ENCODE results near the gene ANKMY2.
"Not testable (repeated sequence)": the region's sequence is repeated elsewhere in the genome, so short reads cannot be mapped to it uniquely, and the experiment has no call there.

The ANKMY2 gene

DNA sequence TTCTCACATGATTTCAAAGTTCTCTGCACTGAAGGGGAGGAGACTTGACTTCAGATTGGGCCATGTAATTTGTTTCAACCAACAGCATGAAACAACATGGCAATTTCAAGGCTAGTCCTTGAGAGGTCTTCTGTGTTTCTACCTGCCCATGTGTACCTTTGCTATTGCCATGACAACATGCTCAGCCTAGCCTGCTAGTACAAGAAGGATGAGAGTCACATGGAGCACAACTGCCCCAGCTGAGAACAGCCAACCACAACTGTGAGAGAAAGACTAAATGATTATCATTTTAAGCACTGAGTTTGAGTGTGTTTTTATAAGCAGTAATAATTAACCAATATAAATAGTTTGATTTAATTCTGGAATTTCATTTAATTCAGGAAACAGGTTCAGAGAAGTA lies 41.9 kb downstream of the ANKMY2 start:
- H2BK120ac ChIP-seq (ENCODE audit: low read depth, low read length) = no peak overlapping the region
- H4K91ac ChIP-seq (ENCODE audit: low read length) = no peak overlapping the region
- H3K4ac ChIP-seq (ENCODE audit: low read depth in 1 of 2, low read length in 2 of 2) = no peak overlapping the region
- peaks cover 2% of the 10 kb centered on the region for H3K4me1 ChIP-seq (ENCODE audit: control insufficient read depth, insufficient read depth, low read depth, low read length)
- no peak overlapping the region for H2BK5ac ChIP-seq (ENCODE audit: low read depth, low read length, poor library complexity, severe bottlenecking)
- H3K36me3 ChIP-seq (ENCODE audit: control insufficient read depth in 1 of 2, insufficient read depth in 2 of 2, low read depth in 1 of 2, low read length in 2 of 2) = peaks cover 22 to 81% of the 10 kb centered on the region in 2 experiments
- no peak overlapping the region for H3K27ac ChIP-seq (ENCODE audit: low read length, poor library complexity, severe bottlenecking)
- no peak overlapping the region for H2AK5ac ChIP-seq (ENCODE audit: low read length, severe bottlenecking)
- no peaks in the 10 kb centered on the region for H3K27me3 ChIP-seq (ENCODE audit: control insufficient read depth in 1 of 2, insufficient read depth in 1 of 2, low read length in 2 of 2)
- H4K8ac ChIP-seq (ENCODE audit: low read length) = no peak overlapping the region
- H2BK12ac ChIP-seq (ENCODE audit: low read length in 2 of 2) = no peak overlapping the region
- DNase-seq = no peak
- no peak overlapping the region for H3K18ac ChIP-seq (ENCODE audit: low read depth in 1 of 2, low read length in 2 of 2)
- no peak overlapping the region for H3K9ac ChIP-seq (ENCODE audit: low read length)
- peaks cover 9% of the 10 kb centered on the region for H3K79me1 ChIP-seq (replicated peaks; ENCODE audit: low read length, poor library complexity, severe bottlenecking)
- no peak overlapping the region for H3K23ac ChIP-seq (ENCODE audit: low read length in 2 of 2)
- no peak overlapping the region for H2AFZ ChIP-seq (ENCODE audit: low read depth, low read length)
- H3K9me3 ChIP-seq (ENCODE audit: control insufficient read depth, low read length) = no peaks in the 10 kb centered on the region
- H2BK15ac ChIP-seq (ENCODE audit: low read depth, poor library complexity, severe bottlenecking) = no peak overlapping the region
- no peak overlapping the region for H3K4me3 ChIP-seq (ENCODE audit: insufficient read depth in 1 of 2, low read depth in 1 of 2, low read length in 2 of 2)
- H3K4me2 ChIP-seq (ENCODE audit: low read length, poor library complexity, severe bottlenecking) = no peak overlapping the region
- H3K14ac ChIP-seq (ENCODE audit: low read length in 2 of 2) = no peak overlapping the region

DNA sequence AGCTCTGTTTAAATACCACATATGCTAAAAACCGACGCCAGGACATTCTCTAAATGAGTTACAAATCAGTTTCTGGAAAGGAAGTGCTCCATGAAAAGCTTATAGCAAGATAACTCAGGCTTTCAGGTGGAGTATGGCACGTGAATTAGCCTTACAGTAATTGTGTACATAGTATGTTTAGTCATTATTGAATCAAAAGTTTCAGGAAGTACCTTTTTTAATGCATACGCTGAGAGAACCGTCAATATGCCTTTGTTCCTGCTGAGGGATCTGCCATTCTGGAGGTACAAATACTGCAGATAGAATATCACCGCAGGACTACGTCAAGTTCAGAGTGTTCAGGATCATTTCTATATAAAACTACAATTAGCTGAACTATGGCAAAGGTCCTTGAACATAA lies 45.7 kb downstream of the ANKMY2 start:
- Histone ChIP-seq H3K4ac (ENCODE audit: low read depth in 1 of 2, low read length in 2 of 2) (no peak overlapping the region), H2BK15ac (ENCODE audit: low read depth, poor library complexity, severe bottlenecking) (no peak overlapping the region), H3K36me3 (ENCODE audit: control insufficient read depth in 1 of 2, insufficient read depth in 2 of 2, low read depth in 1 of 2, low read length in 2 of 2) (peaks cover 13 to 70% of the 10 kb centered on the region in 2 experiments), H3K79me1 (replicated peaks; ENCODE audit: low read length, poor library complexity, severe bottlenecking) (peaks cover 4% of the 10 kb centered on the region), H2BK5ac (ENCODE audit: low read depth, low read length, poor library complexity, severe bottlenecking) (no peak overlapping the region), H2BK120ac (ENCODE audit: low read depth, low read length) (no peak overlapping the region), H3K23ac (ENCODE audit: low read length in 2 of 2) (no peak overlapping the region), H3K9ac (ENCODE audit: low read length) (no peak overlapping the region), H3K14ac (ENCODE audit: low read length in 2 of 2) (no peak overlapping the region), H3K18ac (ENCODE audit: low read depth in 1 of 2, low read length in 2 of 2) (no peak overlapping the region), H2AK5ac (ENCODE audit: low read length, severe bottlenecking) (no peak overlapping the region), H3K27me3 (ENCODE audit: control insufficient read depth in 1 of 2, insufficient read depth in 1 of 2, low read length in 2 of 2) (no peaks in the 10 kb centered on the region), H3K9me3 (ENCODE audit: control insufficient read depth, low read length) (no peaks in the 10 kb centered on the region), H3K4me3 (ENCODE audit: insufficient read depth in 1 of 2, low read depth in 1 of 2, low read length in 2 of 2) (no peak overlapping the region), H4K91ac (ENCODE audit: low read length) (no peak overlapping the region), H3K27ac (ENCODE audit: low read length, poor library complexity, severe bottlenecking) (no peak overlapping the region), H2BK12ac (ENCODE audit: low read length in 2 of 2) (no peak overlapping the region), H2AFZ (ENCODE audit: low read depth, low read length) (no peak overlapping the region), H3K4me2 (ENCODE audit: low read length, poor library complexity, severe bottlenecking) (no peak overlapping the region), H4K8ac (ENCODE audit: low read length) (no peak overlapping the region), H3K4me1 (ENCODE audit: control insufficient read depth, insufficient read depth, low read depth, low read length) (no peaks in the 10 kb centered on the region)
- DNase-seq = no peak
- 95% methylated on average over 7 of the region's 7 CpGs for WGBS

DNA sequence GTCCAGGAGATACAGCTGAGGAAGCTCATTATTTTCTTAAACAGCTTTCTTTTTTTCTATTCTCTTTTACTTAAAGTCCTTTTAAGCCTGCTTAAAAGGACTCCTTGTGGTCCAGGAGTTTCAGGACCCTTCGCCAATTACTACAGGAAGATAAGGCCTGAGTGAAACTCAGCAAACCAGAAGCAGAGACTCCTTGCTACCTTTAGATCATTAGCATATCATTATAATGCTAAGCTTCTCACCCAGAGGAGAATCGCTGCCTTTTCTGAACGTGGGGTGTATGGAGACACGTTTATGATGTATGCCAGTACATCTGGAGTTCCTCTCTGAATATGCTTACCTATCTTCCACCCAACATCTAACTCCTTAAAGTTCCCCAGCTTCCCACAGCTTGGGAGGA lies 47.5 kb downstream of the ANKMY2 start:
- Histone ChIP-seq H3K27me3 (ENCODE audit: control insufficient read depth in 1 of 2, insufficient read depth in 1 of 2, low read length in 2 of 2) (no peaks in the 10 kb centered on the region), H3K4me2 (ENCODE audit: low read length, poor library complexity, severe bottlenecking) (no peak overlapping the region), H4K8ac (ENCODE audit: low read length) (no peak overlapping the region), H4K91ac (ENCODE audit: low read length) (no peak overlapping the region), H3K18ac (ENCODE audit: low read depth in 1 of 2, low read length in 2 of 2) (no peak overlapping the region), H3K23ac (ENCODE audit: low read length in 2 of 2) (no peak overlapping the region), H3K4ac (ENCODE audit: low read depth in 1 of 2, low read length in 2 of 2) (no peak overlapping the region), H3K4me3 (ENCODE audit: insufficient read depth in 1 of 2, low read depth in 1 of 2, low read length in 2 of 2) (no peak overlapping the region), H3K36me3 (ENCODE audit: control insufficient read depth in 1 of 2, insufficient read depth in 2 of 2, low read depth in 1 of 2, low read length in 2 of 2) (peaks cover 13 to 52% of the 10 kb centered on the region in 2 experiments), H3K14ac (ENCODE audit: low read length in 2 of 2) (no peak overlapping the region), H2BK12ac (ENCODE audit: low read length in 2 of 2) (no peak overlapping the region), H2BK5ac (ENCODE audit: low read depth, low read length, poor library complexity, severe bottlenecking) (no peak overlapping the region), H3K27ac (ENCODE audit: low read length, poor library complexity, severe bottlenecking) (no peak overlapping the region), H2BK15ac (ENCODE audit: low read depth, poor library complexity, severe bottlenecking) (no peak overlapping the region), H2AK5ac (ENCODE audit: low read length, severe bottlenecking) (no peak overlapping the region), H3K9me3 (ENCODE audit: control insufficient read depth, low read length) (no peaks in the 10 kb centered on the region), H3K4me1 (ENCODE audit: control insufficient read depth, insufficient read depth, low read depth, low read length) (peaks cover 3% of the 10 kb centered on the region), H3K79me1 (replicated peaks; ENCODE audit: low read length, poor library complexity, severe bottlenecking) (peaks cover 2% of the 10 kb centered on the region), H3K9ac (ENCODE audit: low read length) (no peak overlapping the region), H2AFZ (ENCODE audit: low read depth, low read length) (no peak overlapping the region), H2BK120ac (ENCODE audit: low read depth, low read length) (no peak overlapping the region)
- WGBS = 75% methylated on average over 4 of the region's 4 CpGs
- DNase-seq = no peak

DNA sequence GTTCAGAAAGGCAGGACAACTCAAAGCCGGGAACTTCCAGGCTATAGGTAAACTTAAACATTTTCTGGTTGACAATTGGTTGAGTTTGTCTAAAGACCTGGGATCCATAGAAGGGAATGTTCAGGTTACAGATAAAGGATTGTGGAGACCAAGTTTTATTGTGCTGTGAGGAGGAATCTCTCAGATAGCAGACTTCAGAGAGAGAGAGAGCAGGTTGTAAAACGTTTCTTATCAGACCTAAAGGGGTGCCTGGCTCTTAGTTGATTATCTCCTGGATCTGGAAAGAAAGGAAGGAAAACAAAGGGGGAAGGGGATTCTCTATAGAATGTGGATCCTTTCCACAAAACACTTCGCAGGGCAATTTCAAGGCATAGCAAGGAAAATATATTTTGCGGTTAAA lies 50.0 kb downstream of the ANKMY2 start:
- H3K4me3 ChIP-seq (ENCODE audit: insufficient read depth in 1 of 2, low read depth in 1 of 2, low read length in 2 of 2); H3K9ac ChIP-seq (ENCODE audit: low read length); H2AFZ ChIP-seq (ENCODE audit: low read depth, low read length); H2BK120ac ChIP-seq (ENCODE audit: low read depth, low read length); H3K14ac ChIP-seq (ENCODE audit: low read length in 2 of 2); H3K23ac ChIP-seq (ENCODE audit: low read length in 2 of 2); H3K27ac ChIP-seq (ENCODE audit: low read length, poor library complexity, severe bottlenecking); H3K4me1 ChIP-seq (ENCODE audit: control insufficient read depth, insufficient read depth, low read depth, low read length); H2BK5ac ChIP-seq (ENCODE audit: low read depth, low read length, poor library complexity, severe bottlenecking); H4K91ac ChIP-seq (ENCODE audit: low read length); H2BK12ac ChIP-seq (ENCODE audit: low read length in 2 of 2); H3K79me1 ChIP-seq (replicated peaks; ENCODE audit: low read length, poor library complexity, severe bottlenecking); H4K8ac ChIP-seq (ENCODE audit: low read length); H2AK5ac ChIP-seq (ENCODE audit: low read length, severe bottlenecking); H3K9me3 ChIP-seq (ENCODE audit: control insufficient read depth, low read length); DNase-seq; H3K27me3 ChIP-seq (ENCODE audit: control insufficient read depth in 1 of 2, insufficient read depth in 1 of 2, low read length in 2 of 2); H3K4ac ChIP-seq (ENCODE audit: low read depth in 1 of 2, low read length in 2 of 2); H3K18ac ChIP-seq (ENCODE audit: low read depth in 1 of 2, low read length in 2 of 2); H3K4me2 ChIP-seq (ENCODE audit: low read length, poor library complexity, severe bottlenecking); H2BK15ac ChIP-seq (ENCODE audit: low read depth, poor library complexity, severe bottlenecking): not testable (repeated sequence)
- 39% methylated on average over 3 of the region's 4 CpGs for WGBS
- H3K36me3 ChIP-seq (ENCODE audit: control insufficient read depth in 1 of 2, insufficient read depth in 2 of 2, low read depth in 1 of 2, low read length in 2 of 2) = peaks cover 8 to 28% of the 10 kb centered on the region in 2 experiments
